HepG2 (cell line): ENCODE measurements around the gene RAB3B. TPM values are rescaled to one million over a fixed set of nuclear protein-coding genes. Genes with fewer than 3 reads are reported as not detected.
A peak's percentile ranks its signal among the peaks of the same experiment; 100 is the strongest.

ENCODE experiments used
- ASH2L ChIP-seq: fragments of 300-600, 200-600 bp; sonication (generic); IDR thresholded peaks from 2 replicates; pipeline ENCODE4 v1.7.0; 2017; ENCODE audit warnings: low read depth, mild to moderate bottlenecking, moderate library complexity, mixed read lengths, low read length; ENCODE audit not compliant: insufficient read length
- CAMTA2 ChIP-seq: sonication (generic); formaldehyde crosslinking; IDR thresholded peaks from 2 replicates; pipeline ENCODE4 v1.4.0; 2020; ENCODE audit warnings: mild to moderate bottlenecking, missing genetic modification reagents, borderline replicate concordance
- ETV5 ChIP-seq: IDR thresholded peaks from 2 replicates; pipeline ENCODE4 v1.6.1; 2018; ENCODE audit warnings: missing biosample characterization, missing genetic modification reagents, inconsistent platforms, borderline replicate concordance
- GTF2F1 ChIP-seq: fragments of 150-350 bp; IDR thresholded peaks from 2 replicates; pipeline ENCODE4 v1.6.1; 2014; ENCODE audit warnings: low read length
- IKZF1 ChIP-seq: fragments of 450-650 bp; IDR thresholded peaks from 2 replicates; pipeline ENCODE4 v1.7.1; 2016
- ISL2 ChIP-seq: sonication (generic); formaldehyde crosslinking; IDR thresholded peaks from 2 replicates; pipeline ENCODE4 v1.5.0; 2020; ENCODE audit warnings: missing genetic modification reagents
- ISX ChIP-seq: sonication (generic); formaldehyde crosslinking; conservative IDR thresholded peaks from 2 replicates; pipeline ENCODE4 v1.5.0; 2020; ENCODE audit warnings: missing genetic modification reagents
- JDP2 ChIP-seq: sonication (generic); formaldehyde crosslinking; IDR thresholded peaks from 2 replicates; pipeline ENCODE4 v1.8.1; 2022; ENCODE audit warnings: missing genetic modification reagents, borderline replicate concordance
- NCOR1 ChIP-seq: fragments of 200-600 bp; sonication (generic); IDR thresholded peaks from 2 replicates; pipeline ENCODE4 v1.7.0; 2017; ENCODE audit warnings: antibody characterized with exemption, low read length, borderline replicate concordance
- NR2F2 ChIP-seq: IDR thresholded peaks from 2 replicates; pipeline ENCODE4 v1.6.1; 2012; ENCODE audit warnings: low read depth, inconsistent platforms, borderline replicate concordance
- PITX1 ChIP-seq: sonication (generic); formaldehyde crosslinking; IDR thresholded peaks from 2 replicates; pipeline ENCODE4 v1.5.1; 2020; ENCODE audit warnings: mild to moderate bottlenecking, missing genetic modification reagents
- RAD21 ChIP-seq: fragments of 450-650 bp; formaldehyde crosslinking; IDR thresholded peaks from 2 replicates; pipeline ENCODE4 v1.5.0; 2020; ENCODE audit warnings: mild to moderate bottlenecking
- SKI ChIP-seq: fragments of 450-650 bp; IDR thresholded peaks from one replicate; pipeline ENCODE4 v1.6.1; 2018; ENCODE audit warnings: mild to moderate bottlenecking; ENCODE audit not compliant: partially characterized antibody
- SOX6 ChIP-seq, 2 experiments: fragments of 450-650 bp in 1 of 2; sonication (generic) in 1 of 2; formaldehyde crosslinking in 1 of 2; IDR thresholded peaks; 2 replicates each; pipeline versions ENCODE4 v1.4.0 to v1.6.1; 2017 to 2020; ENCODE audit warnings: antibody characterized with exemption in 1 of 2, mild to moderate bottlenecking in 1 of 2, missing genetic modification reagents in 1 of 2
- TBL1XR1 ChIP-seq: fragments of 150-350 bp; IDR thresholded peaks from 2 replicates; pipeline ENCODE4 v1.6.1; 2014; ENCODE audit warnings: borderline replicate concordance, low read length; ENCODE audit not compliant: partially characterized antibody
- ZBTB7B ChIP-seq: sonication (generic); formaldehyde crosslinking; IDR thresholded peaks from 2 replicates; pipeline ENCODE4 v1.4.0; 2020; ENCODE audit warnings: missing genetic modification reagents
- ZC3H13 ChIP-seq: sonication (generic); formaldehyde crosslinking; IDR thresholded peaks from 2 replicates; pipeline ENCODE4 v1.8.1; 2023; ENCODE audit warnings: mild to moderate bottlenecking, missing genetic modification reagents, moderate library complexity
- ZNF224 ChIP-seq: sonication (generic); formaldehyde crosslinking; IDR thresholded peaks from 2 replicates; pipeline ENCODE4 v1.5.0; 2020; ENCODE audit warnings: mild to moderate bottlenecking, missing genetic modification reagents
- ZNF260 ChIP-seq: sonication (generic); formaldehyde crosslinking; IDR thresholded peaks from 2 replicates; pipeline ENCODE4 v1.4.0; 2020; ENCODE audit warnings: missing genetic modification reagents, low read depth, mild to moderate bottlenecking, borderline replicate concordance
- ZNF282 ChIP-seq: fragments of 450-650 bp; IDR thresholded peaks from 2 replicates; pipeline ENCODE4 v1.6.1; 2018; ENCODE audit not compliant: partially characterized antibody
- ZNF382 ChIP-seq: sonication (generic); formaldehyde crosslinking; IDR thresholded peaks from 2 replicates; pipeline ENCODE4 v1.5.0; 2020; ENCODE audit warnings: missing genetic modification reagents, mild to moderate bottlenecking, borderline replicate concordance
- ZNF431 ChIP-seq: sonication (generic); formaldehyde crosslinking; IDR thresholded peaks from 2 replicates; pipeline ENCODE4 v1.9.0; 2022; ENCODE audit warnings: missing genetic modification reagents, low read depth, mild to moderate bottlenecking, borderline replicate concordance
- ZNF605 ChIP-seq: sonication (generic); formaldehyde crosslinking; IDR thresholded peaks from 2 replicates; pipeline ENCODE4 v1.8.0; 2022; ENCODE audit warnings: mild to moderate bottlenecking, missing genetic modification reagents
- ZNF83 ChIP-seq: sonication (generic); formaldehyde crosslinking; IDR thresholded peaks from 2 replicates; pipeline ENCODE4 v1.4.0; 2020; ENCODE audit warnings: missing genetic modification reagents, mild to moderate bottlenecking, borderline replicate concordance
- ZSCAN22 ChIP-seq: sonication (generic); formaldehyde crosslinking; IDR thresholded peaks from 2 replicates; pipeline ENCODE4 v1.4.0; 2020; ENCODE audit warnings: mild to moderate bottlenecking, missing genetic modification reagents
- ZSCAN30 ChIP-seq: sonication (generic); formaldehyde crosslinking; IDR thresholded peaks from 2 replicates; pipeline ENCODE4 v1.5.0; 2020; ENCODE audit warnings: mild to moderate bottlenecking, missing genetic modification reagents
- polyA plus RNA-seq, 8 experiments: library from polyadenylated mRNA; depleted of rRNA in 3 of 8; stranded (reverse) in 7 of 8; unstranded in 1 of 8; fragments of >200 nt; fragmentation: Illumina TruSeq in 4 of 8; extraction: Trizol in 4 of 8; gene quantifications; 2 replicates each; pipeline versions ENCODE4 v1.2.1 to v1.2.3, GENCODE V29; 2011 to 2016; ENCODE audit warnings: low read depth in 4 of 8, missing spikeins in 1 of 8, mixed read lengths in 1 of 8; ENCODE audit not compliant: insufficient read depth in 1 of 8
- total RNA-seq, 5 experiments: library from RNA; depleted of rRNA; stranded (reverse); fragments of >200 nt; fragmentation: Illumina TruSeq; extraction: Trizol; gene quantifications; 2 replicates each; pipeline ENCODE4 v1.2.3, GENCODE V29; 2016; ENCODE audit warnings: low read depth in 1 of 5
- TF ChIP-seq, protein P1 (sequence below): sonication (generic); formaldehyde crosslinking; conservative IDR thresholded peaks from 2 replicates; pipeline ENCODE4 v1.5.0; 2020; ENCODE audit warnings: missing genetic modification reagents
- TF ChIP-seq, protein P2 (sequence below): sonication (generic); formaldehyde crosslinking; IDR thresholded peaks from 2 replicates; pipeline ENCODE4 v1.5.0; 2020; ENCODE audit warnings: mild to moderate bottlenecking, missing genetic modification reagents, borderline replicate concordance

Gene RAB3B
- total and polyA plus RNA-seq, 2 of the 13 experiments (the other 11 are each of a cell fraction or from before 2014, with no cell fraction given) = 1.0 to 1.2 TPM

DNA sequence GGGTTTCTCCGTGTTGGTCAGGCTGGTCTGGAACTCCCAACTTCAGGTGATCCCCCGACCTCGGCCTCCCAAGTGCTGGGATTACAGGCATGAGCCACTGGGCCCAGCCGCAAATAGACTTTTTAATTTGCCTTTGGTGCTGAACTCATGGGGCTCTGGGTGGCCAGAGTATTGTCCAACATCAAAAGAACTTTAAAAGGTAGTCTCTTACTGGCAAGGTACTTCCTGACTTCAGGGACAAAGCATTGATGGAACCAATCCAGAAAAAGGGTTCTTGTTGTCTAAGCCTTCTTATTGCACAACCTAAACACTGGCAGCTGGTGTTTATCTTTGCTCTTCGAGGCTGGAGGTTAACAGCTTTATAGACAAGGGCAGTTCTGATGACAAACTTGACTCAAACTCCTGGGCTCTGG lies 46.9 kb upstream of the RAB3B start (continued):
- TF ChIP-seq PITX1 (CRISPR knock-in tag) (peak; percentile 93), ISL2 (CRISPR knock-in tag) (peak; percentile 97), ZSCAN30 (CRISPR knock-in tag) (no peak), CAMTA2 (CRISPR knock-in tag) (no peak), SKI (peak; percentile 81), ISX (CRISPR knock-in tag) (0 out of 2 replicates have a peak, but pooled peaks have one; percentile 37), ZNF83 (CRISPR knock-in tag) (no peak), IKZF1 (no peak), NCOR1 (peak; percentile 86; the same call in 1 of the 2 replicates), TBL1XR1 (no peak), ZNF260 (no peak), ZBTB7B (peak; percentile 69; the same call in 1 of the 2 replicates), ETV5 (CRISPR knock-in tag) (peak; percentile 93; the same call in 1 of the 2 replicates), JDP2 (no peak), ASH2L (peak; percentile 72), ZNF382 (CRISPR knock-in tag) (no peak), SOX6 (IDR thresholded peaks at IDR 0.05) (no peak), SOX6 (CRISPR knock-in tag; IDR thresholded peaks at IDR 0.05) (peak; percentile 100), GTF2F1 (no peak), ZNF431 (peak; percentile 80; the same call in 1 of the 2 replicates), ZNF224 (CRISPR knock-in tag) (0 out of 2 replicates have a peak, but pooled peaks have one; percentile 43), NR2F2 (peak; percentile 91), ZNF282 (no peak), ZC3H13 (CRISPR knock-in tag) (no peak), ZSCAN22 (CRISPR knock-in tag) (no peak), ZNF605 (CRISPR knock-in tag) (peak; percentile 84), RAD21 (no peak)
- TF ChIP-seq, protein P1, sequence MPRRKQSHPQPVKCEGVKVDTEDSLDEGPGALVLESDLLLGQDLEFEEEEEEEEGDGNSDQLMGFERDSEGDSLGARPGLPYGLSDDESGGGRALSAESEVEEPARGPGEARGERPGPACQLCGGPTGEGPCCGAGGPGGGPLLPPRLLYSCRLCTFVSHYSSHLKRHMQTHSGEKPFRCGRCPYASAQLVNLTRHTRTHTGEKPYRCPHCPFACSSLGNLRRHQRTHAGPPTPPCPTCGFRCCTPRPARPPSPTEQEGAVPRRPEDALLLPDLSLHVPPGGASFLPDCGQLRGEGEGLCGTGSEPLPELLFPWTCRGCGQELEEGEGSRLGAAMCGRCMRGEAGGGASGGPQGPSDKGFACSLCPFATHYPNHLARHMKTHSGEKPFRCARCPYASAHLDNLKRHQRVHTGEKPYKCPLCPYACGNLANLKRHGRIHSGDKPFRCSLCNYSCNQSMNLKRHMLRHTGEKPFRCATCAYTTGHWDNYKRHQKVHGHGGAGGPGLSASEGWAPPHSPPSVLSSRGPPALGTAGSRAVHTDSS (CRISPR knock-in tag) = no peak
- TF ChIP-seq, protein P2, sequence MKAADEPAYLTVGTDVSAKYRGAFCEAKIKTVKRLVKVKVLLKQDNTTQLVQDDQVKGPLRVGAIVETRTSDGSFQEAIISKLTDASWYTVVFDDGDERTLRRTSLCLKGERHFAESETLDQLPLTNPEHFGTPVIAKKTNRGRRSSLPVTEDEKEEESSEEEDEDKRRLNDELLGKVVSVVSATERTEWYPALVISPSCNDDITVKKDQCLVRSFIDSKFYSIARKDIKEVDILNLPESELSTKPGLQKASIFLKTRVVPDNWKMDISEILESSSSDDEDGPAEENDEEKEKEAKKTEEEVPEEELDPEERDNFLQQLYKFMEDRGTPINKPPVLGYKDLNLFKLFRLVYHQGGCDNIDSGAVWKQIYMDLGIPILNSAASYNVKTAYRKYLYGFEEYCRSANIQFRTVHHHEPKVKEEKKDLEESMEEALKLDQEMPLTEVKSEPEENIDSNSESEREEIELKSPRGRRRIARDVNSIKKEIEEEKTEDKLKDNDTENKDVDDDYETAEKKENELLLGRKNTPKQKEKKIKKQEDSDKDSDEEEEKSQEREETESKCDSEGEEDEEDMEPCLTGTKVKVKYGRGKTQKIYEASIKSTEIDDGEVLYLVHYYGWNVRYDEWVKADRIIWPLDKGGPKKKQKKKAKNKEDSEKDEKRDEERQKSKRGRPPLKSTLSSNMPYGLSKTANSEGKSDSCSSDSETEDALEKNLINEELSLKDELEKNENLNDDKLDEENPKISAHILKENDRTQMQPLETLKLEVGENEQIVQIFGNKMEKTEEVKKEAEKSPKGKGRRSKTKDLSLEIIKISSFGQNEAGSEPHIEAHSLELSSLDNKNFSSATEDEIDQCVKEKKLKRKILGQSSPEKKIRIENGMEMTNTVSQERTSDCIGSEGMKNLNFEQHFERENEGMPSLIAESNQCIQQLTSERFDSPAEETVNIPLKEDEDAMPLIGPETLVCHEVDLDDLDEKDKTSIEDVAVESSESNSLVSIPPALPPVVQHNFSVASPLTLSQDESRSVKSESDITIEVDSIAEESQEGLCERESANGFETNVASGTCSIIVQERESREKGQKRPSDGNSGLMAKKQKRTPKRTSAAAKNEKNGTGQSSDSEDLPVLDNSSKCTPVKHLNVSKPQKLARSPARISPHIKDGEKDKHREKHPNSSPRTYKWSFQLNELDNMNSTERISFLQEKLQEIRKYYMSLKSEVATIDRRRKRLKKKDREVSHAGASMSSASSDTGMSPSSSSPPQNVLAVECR = peak; percentile 88; the same call in 1 of the 2 replicates
